Neural cell (in vitro differentiated cells): ENCODE data around the gene MDM2. TPM values are rescaled to one million over a fixed set of nuclear protein-coding genes. Genes with fewer than 3 reads are reported as not detected.

Experiments used
- H2AFZ ChIP-seq: fragments of 200-600, 300-800 bp; sonication (generic), shearing (Covaris generic); 2 replicates; pipeline ENCODE4 v1.6.0; 2014; ENCODE audit warnings: low read depth, mild to moderate bottlenecking, antibody characterized with exemption, low read length, moderate library complexity
- H3F3A ChIP-seq: fragments of 200-600 bp; shearing (Covaris generic); 2 replicates; pipeline ENCODE4 v1.6.1; 2016; ENCODE audit warnings: mild to moderate bottlenecking, moderate library complexity, mixed read lengths, antibody characterized with exemption, low read length; ENCODE audit not compliant: insufficient read depth, poor library complexity, severe bottlenecking
- H3K27ac ChIP-seq: fragments of 200-600, 300-800 bp; sonication (generic), shearing (Covaris generic); 2 replicates; pipeline ENCODE4 v1.5.1; 2014; ENCODE audit warnings: mild to moderate bottlenecking, low read length, moderate library complexity
- H3K27me3 ChIP-seq: fragments of 300-800, 200-600 bp; sonication (generic), shearing (Covaris generic); 2 replicates; pipeline ENCODE4 v1.6.0; 2014; ENCODE audit warnings: mild to moderate bottlenecking, low read depth, low read length, moderate library complexity; ENCODE audit not compliant: insufficient read depth
- H3K36me3 ChIP-seq: fragments of 300-800, 200-600 bp; sonication (generic), shearing (Covaris generic); 2 replicates; pipeline ENCODE4 v1.5.1; 2014; ENCODE audit warnings: mild to moderate bottlenecking, antibody characterized with exemption, low read length, moderate library complexity; ENCODE audit not compliant: insufficient read depth
- H3K4me2 ChIP-seq: fragments of 300-800, 200-600 bp; sonication (generic), shearing (Covaris generic); 2 replicates; pipeline ENCODE4 v1.6.0; 2014; ENCODE audit warnings: mild to moderate bottlenecking, low read length
- H3K4me3 ChIP-seq: fragments of 300-800, 200-600 bp; sonication (generic), shearing (Covaris generic); 2 replicates; pipeline ENCODE4 v1.5.1; 2014; ENCODE audit warnings: mild to moderate bottlenecking, low read length, moderate library complexity
- H3K79me2 ChIP-seq: fragments of 200-600 bp; shearing (Covaris generic); replicated peaks from 2 replicates; pipeline ENCODE4 v1.6.0; 2014; ENCODE audit warnings: mild to moderate bottlenecking, low read length, moderate library complexity; ENCODE audit not compliant: insufficient read depth
- H3K9ac ChIP-seq: fragments of 300-800, 200-600 bp; sonication (generic), shearing (Covaris generic); 2 replicates; pipeline ENCODE4 v1.6.1; 2016; ENCODE audit warnings: mild to moderate bottlenecking, low read length, mixed read lengths
- H3K9me2 ChIP-seq: fragments of 200-600 bp; shearing (Covaris generic); 2 replicates; pipeline ENCODE4 v1.6.1; 2016; ENCODE audit warnings: mild to moderate bottlenecking, low read length, mixed read lengths; ENCODE audit not compliant: insufficient read depth
- H3K9me3 ChIP-seq: fragments of 200-600, 300-800 bp; sonication (generic), shearing (Covaris generic); 2 replicates; pipeline ENCODE4 v1.6.1; 2016; ENCODE audit warnings: mild to moderate bottlenecking, mixed run types, low read length, moderate library complexity, mixed read lengths
- H4K20me1 ChIP-seq: fragments of 200-600 bp; shearing (Covaris generic); 2 replicates; pipeline ENCODE4 v1.6.1; 2016; ENCODE audit warnings: mild to moderate bottlenecking, mixed run types; ENCODE audit not compliant: insufficient read depth
- EP300 ChIP-seq: fragments of 450-650 bp; conservative IDR thresholded peaks from 2 replicates; pipeline ENCODE4 v1.6.1; 2014; ENCODE audit warnings: antibody characterized with exemption, mild to moderate bottlenecking, moderate library complexity; ENCODE audit not compliant: poor library complexity, severe bottlenecking
- EZH2 ChIP-seq: fragments of 200-600, 300-800 bp; shearing (Covaris generic), sonication (generic); IDR thresholded peaks from 2 replicates; pipeline ENCODE4 v1.6.1; 2014; ENCODE audit warnings: antibody characterized with exemption, low read length, borderline replicate concordance, mild to moderate bottlenecking; ENCODE audit not compliant: insufficient read depth, poor library complexity, severe bottlenecking
- MXI1 ChIP-seq: fragments of 450-650 bp; conservative IDR thresholded peaks from 2 replicates; pipeline ENCODE4 v1.6.1; 2014; ENCODE audit warnings: antibody characterized with exemption, mild to moderate bottlenecking; ENCODE audit not compliant: poor library complexity, severe bottlenecking
- POLR2AphosphoS5 ChIP-seq: IDR thresholded peaks from 2 replicates; pipeline ENCODE4 v1.6.1; 2012
- RAD21 ChIP-seq: fragments of 450-650 bp; conservative IDR thresholded peaks from 2 replicates; pipeline ENCODE4 v1.6.1; 2014; ENCODE audit warnings: antibody characterized with exemption, mild to moderate bottlenecking, moderate library complexity
- SMC3 ChIP-seq: fragments of 450-650 bp; conservative IDR thresholded peaks from 2 replicates; pipeline ENCODE4 v1.6.1; 2014; ENCODE audit warnings: antibody characterized with exemption, mild to moderate bottlenecking, moderate library complexity; ENCODE audit not compliant: poor library complexity
- TAF1 ChIP-seq: IDR thresholded peaks from 2 replicates; pipeline ENCODE4 v1.6.1; 2012; ENCODE audit warnings: low read depth
- polyA plus RNA-seq: library from polyadenylated mRNA; depleted of rRNA; stranded (reverse); fragments of >200 nt; gene quantifications from 2 replicates; pipeline ENCODE4 v1.2.3, GENCODE V29; 2014
- TF ChIP-seq, protein P1 (sequence below): fragments of 450-650 bp; IDR thresholded peaks from 2 replicates; pipeline ENCODE4 v1.5.1; 2014; ENCODE audit warnings: antibody characterized with exemption, mild to moderate bottlenecking, moderate library complexity; ENCODE audit not compliant: poor library complexity, severe bottlenecking
- TF ChIP-seq, protein P2 (sequence below): IDR thresholded peaks from 2 replicates; pipeline ENCODE4 v1.6.1; 2012; ENCODE audit warnings: borderline replicate concordance

Gene MDM2
- polyA plus RNA-seq, 1 donor from 2014 or later = 37.5 TPM

DNA sequence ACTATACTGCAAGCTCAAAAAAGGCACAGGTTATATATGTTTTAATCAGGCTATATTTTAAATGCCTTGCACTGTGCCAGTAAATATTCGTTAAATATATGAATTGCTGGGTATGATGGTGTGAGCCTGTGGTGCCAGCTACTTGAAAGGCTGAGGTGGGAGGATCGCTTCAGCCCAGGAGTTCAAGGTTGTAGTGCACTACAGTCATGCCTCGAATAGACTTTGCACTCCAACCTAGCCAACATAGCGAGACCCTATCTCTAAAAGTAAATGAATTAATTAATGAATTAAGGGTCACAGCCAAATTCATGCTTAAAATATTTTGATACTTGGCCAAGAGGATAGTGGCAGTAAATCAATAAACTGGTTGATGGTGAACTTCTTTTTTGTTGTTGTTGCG lies 22.2 kb upstream of the MDM2 start:
- Histone ChIP-seq H3F3A (no peaks in the 10 kb centered on the region), H2AFZ (no peak overlapping the region), H3K27ac (no peak overlapping the region), H3K4me3 (no peak overlapping the region), H3K9me2 (no peaks in the 10 kb centered on the region), H4K20me1 (no peaks in the 10 kb centered on the region), H3K9ac (no peak overlapping the region), H3K79me2 (no peaks in the 10 kb centered on the region), H3K9me3 (no peaks in the 10 kb centered on the region), H3K36me3 (no peaks in the 10 kb centered on the region), H3K27me3 (no peaks in the 10 kb centered on the region), H3K4me2 (no peak overlapping the region)
- TF ChIP-seq TAF1 (no peak), RAD21 (no peak), MXI1 (no peak)

DNA sequence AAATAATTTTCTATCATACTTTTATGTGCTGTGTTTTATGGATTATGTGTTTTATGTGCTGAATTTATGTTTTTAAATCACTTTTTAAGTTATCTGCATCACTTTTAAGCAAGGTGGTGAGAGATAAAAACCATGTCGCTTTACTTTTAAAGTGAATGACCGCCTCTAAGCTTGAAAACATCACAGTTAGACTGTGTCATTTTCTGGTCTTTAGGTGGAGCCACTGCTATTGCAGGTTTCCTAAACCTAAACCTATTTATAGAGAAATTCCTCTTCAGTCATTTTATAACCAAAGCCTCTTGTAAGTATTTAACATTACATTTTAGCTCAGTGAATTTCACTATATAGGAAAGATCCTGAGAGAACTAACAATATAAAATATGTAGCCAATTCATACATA lies 21.0 kb upstream of the MDM2 start:
- Histone ChIP-seq H3K36me3 (no peaks in the 10 kb centered on the region), H3K9ac (no peak overlapping the region), H3K27ac (no peak overlapping the region), H3K79me2 (no peaks in the 10 kb centered on the region), H3K9me3 (no peaks in the 10 kb centered on the region), H3K4me2 (no peak overlapping the region), H4K20me1 (no peaks in the 10 kb centered on the region), H3K27me3 (no peaks in the 10 kb centered on the region), H3K4me3 (no peak overlapping the region), H2AFZ (no peak overlapping the region), H3K9me2 (no peaks in the 10 kb centered on the region), H3F3A (no peaks in the 10 kb centered on the region)
- TF ChIP-seq EZH2 (no peak), SMC3 (no peak), MXI1 (no peak)

DNA sequence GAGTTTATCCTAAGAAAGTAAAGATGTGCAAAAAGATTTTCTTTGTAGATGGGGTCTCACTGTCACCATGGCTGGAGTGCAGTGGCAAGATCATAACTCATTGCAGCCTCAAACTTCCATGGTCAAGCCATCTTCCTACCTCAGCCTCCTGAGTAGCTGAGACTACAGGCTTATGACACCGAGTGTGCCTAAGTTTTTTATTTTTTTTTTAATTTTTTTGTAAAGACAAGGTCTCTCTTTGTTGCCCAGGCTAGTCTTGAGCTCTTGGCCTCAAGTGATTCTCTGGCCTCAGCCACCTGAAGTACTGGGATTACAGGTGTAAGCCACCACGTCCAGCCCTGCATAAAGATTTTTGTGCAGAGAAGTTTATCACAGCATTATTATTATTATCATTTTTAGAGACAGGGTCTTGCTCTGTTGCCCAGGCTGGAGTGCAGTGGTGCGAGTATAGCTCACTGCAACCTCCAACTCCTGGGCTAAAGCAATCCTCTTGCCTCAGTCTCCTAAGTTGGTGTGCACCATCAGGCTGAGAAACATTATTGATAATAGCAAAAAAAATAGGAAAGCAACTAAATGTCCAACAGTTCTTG lies 19.3 kb upstream of the MDM2 start:
- no peak overlapping the region for H3K4me2 ChIP-seq
- H3K27ac ChIP-seq = no peak overlapping the region
- no peaks in the 10 kb centered on the region for H3K9me2 ChIP-seq
- H2AFZ ChIP-seq = no peak overlapping the region
- H3K79me2 ChIP-seq = no peaks in the 10 kb centered on the region
- H3K9me3 ChIP-seq = no peaks in the 10 kb centered on the region
- no peaks in the 10 kb centered on the region for H3F3A ChIP-seq
- H3K4me3 ChIP-seq = no peak overlapping the region
- no peaks in the 10 kb centered on the region for H3K27me3 ChIP-seq
- no peaks in the 10 kb centered on the region for H4K20me1 ChIP-seq
- no peak for TF ChIP-seq POLR2AphosphoS5
- no peak for TF ChIP-seq MXI1
- TF ChIP-seq TAF1 = no peak
- TF ChIP-seq SMC3 = no peak
- TF ChIP-seq EZH2 = no peak
- TF ChIP-seq EP300 = no peak
- H3K36me3 ChIP-seq = no peaks in the 10 kb centered on the region
- no peak overlapping the region for H3K9ac ChIP-seq

DNA sequence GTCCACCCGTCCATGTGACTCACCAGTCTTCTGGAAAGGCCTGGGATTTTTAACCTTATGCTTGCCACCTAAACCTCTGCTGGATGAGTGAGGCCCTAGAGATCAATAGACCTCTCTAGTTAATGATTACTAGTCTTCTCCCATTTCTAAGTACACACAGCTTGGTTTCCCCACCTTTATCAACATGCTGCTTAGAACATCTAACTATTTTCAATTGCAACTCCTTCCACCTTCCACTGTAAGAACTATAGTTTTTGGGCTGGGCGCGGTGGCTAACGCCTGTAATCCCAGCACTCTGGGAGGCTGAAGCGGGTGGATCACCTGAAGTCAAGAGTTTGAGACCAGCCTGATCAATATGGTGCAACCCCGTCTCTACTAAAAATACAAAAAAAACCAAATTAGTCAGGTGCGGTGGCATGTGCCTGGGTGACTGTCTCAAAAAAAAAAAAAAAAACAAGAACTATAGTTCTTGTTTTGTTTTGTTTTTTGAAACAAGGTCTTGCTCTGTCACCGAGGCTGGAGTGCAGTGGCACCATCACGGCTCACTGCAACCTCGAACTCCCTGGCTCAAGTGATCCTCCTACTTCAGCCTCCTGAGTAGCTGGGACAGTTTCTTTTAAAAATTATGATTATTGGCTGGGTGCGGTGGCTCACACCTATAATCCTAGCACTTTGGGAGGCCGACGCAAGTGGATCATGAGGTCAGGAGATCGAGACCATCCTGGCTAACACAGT lies 18.7 kb upstream of the MDM2 start:
- H3K9me3 ChIP-seq = no peaks in the 10 kb centered on the region

More for the DNA sequence above, 18.7 kb upstream of the MDM2 start:
- no peaks in the 10 kb centered on the region for H3K36me3 ChIP-seq
- H3K79me2 ChIP-seq = no peaks in the 10 kb centered on the region
- no peaks in the 10 kb centered on the region for H4K20me1 ChIP-seq
- H3K9me2 ChIP-seq = no peaks in the 10 kb centered on the region
- no peak overlapping the region for H3K4me3 ChIP-seq
- no peaks in the 10 kb centered on the region for H3K27me3 ChIP-seq
- H2AFZ ChIP-seq = no peak overlapping the region
- H3F3A ChIP-seq = no peaks in the 10 kb centered on the region
- no peak overlapping the region for H3K9ac ChIP-seq
- H3K27ac ChIP-seq = no peak overlapping the region
- no peak for TF ChIP-seq EZH2
- no peak for TF ChIP-seq EP300
- no peak for TF ChIP-seq RAD21
- TF ChIP-seq, protein P1, sequence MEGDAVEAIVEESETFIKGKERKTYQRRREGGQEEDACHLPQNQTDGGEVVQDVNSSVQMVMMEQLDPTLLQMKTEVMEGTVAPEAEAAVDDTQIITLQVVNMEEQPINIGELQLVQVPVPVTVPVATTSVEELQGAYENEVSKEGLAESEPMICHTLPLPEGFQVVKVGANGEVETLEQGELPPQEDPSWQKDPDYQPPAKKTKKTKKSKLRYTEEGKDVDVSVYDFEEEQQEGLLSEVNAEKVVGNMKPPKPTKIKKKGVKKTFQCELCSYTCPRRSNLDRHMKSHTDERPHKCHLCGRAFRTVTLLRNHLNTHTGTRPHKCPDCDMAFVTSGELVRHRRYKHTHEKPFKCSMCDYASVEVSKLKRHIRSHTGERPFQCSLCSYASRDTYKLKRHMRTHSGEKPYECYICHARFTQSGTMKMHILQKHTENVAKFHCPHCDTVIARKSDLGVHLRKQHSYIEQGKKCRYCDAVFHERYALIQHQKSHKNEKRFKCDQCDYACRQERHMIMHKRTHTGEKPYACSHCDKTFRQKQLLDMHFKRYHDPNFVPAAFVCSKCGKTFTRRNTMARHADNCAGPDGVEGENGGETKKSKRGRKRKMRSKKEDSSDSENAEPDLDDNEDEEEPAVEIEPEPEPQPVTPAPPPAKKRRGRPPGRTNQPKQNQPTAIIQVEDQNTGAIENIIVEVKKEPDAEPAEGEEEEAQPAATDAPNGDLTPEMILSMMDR = no peak
- no peak for TF ChIP-seq SMC3
- no peak for TF ChIP-seq MXI1
- TF ChIP-seq, protein P2, sequence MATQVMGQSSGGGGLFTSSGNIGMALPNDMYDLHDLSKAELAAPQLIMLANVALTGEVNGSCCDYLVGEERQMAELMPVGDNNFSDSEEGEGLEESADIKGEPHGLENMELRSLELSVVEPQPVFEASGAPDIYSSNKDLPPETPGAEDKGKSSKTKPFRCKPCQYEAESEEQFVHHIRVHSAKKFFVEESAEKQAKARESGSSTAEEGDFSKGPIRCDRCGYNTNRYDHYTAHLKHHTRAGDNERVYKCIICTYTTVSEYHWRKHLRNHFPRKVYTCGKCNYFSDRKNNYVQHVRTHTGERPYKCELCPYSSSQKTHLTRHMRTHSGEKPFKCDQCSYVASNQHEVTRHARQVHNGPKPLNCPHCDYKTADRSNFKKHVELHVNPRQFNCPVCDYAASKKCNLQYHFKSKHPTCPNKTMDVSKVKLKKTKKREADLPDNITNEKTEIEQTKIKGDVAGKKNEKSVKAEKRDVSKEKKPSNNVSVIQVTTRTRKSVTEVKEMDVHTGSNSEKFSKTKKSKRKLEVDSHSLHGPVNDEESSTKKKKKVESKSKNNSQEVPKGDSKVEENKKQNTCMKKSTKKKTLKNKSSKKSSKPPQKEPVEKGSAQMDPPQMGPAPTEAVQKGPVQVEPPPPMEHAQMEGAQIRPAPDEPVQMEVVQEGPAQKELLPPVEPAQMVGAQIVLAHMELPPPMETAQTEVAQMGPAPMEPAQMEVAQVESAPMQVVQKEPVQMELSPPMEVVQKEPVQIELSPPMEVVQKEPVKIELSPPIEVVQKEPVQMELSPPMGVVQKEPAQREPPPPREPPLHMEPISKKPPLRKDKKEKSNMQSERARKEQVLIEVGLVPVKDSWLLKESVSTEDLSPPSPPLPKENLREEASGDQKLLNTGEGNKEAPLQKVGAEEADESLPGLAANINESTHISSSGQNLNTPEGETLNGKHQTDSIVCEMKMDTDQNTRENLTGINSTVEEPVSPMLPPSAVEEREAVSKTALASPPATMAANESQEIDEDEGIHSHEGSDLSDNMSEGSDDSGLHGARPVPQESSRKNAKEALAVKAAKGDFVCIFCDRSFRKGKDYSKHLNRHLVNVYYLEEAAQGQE = no peak
- no peak for TF ChIP-seq POLR2AphosphoS5
- no peak for TF ChIP-seq TAF1
- no peak overlapping the region for H3K4me2 ChIP-seq
